A673 (cell line): ENCODE data around the gene ICAM2.

Experiments
- CTCF ChIP-seq: fragments of 300-800, 200-600 bp; sonication (generic); conservative IDR thresholded peaks from 2 replicates; pipeline ENCODE4 v1.5.1; 2017; ENCODE audit warnings: low read depth, mild to moderate bottlenecking, antibody characterized with exemption, low read length, moderate library complexity, mixed read lengths
- EZH2 ChIP-seq: fragments of 200-600 bp; sonication (generic); IDR thresholded peaks from 2 replicates; pipeline ENCODE4 v1.6.1; 2017; ENCODE audit warnings: borderline replicate concordance, low read depth, mild to moderate bottlenecking, mixed read lengths, antibody characterized with exemption, low read length; ENCODE audit not compliant: poor library complexity, severe bottlenecking

- no peak for TF ChIP-seq CTCF
- no peak for TF ChIP-seq EZH2
Observed at GRCh38 chr17:63995626-63996025, 24.8 kb downstream of the ICAM2 start.
